Liver (tissue), 3 donors: Measurements from ENCODE around the gene TMEM17.

ENCODE experiments used
- EGR1 ChIP-seq, 2 donors: IDR thresholded peaks; 2 replicates each; pipeline ENCODE4 v1.6.1; 2016 to 2018; ENCODE audit warnings: antibody characterized with exemption in 2 of 2, low read depth in 2 of 2
- GABPA ChIP-seq, 2 donors: IDR thresholded peaks in 1 of 2; conservative IDR thresholded peaks in 1 of 2; 2 replicates each; pipeline ENCODE4 v1.6.1; 2016; ENCODE audit warnings: antibody characterized with exemption in 2 of 2, mild to moderate bottlenecking in 1 of 2, moderate library complexity in 1 of 2
- RAD21 ChIP-seq, 2 donors: IDR thresholded peaks; 2 replicates each; pipeline ENCODE4 v1.6.1; 2016; ENCODE audit warnings: antibody characterized with exemption in 2 of 2, mild to moderate bottlenecking in 2 of 2
- RXRA ChIP-seq, 2 donors: IDR thresholded peaks; 2 replicates each; pipeline ENCODE4 v1.6.1; 2017 to 2018; ENCODE audit warnings: antibody characterized with exemption in 2 of 2, mild to moderate bottlenecking in 1 of 2
- SP1 ChIP-seq: IDR thresholded peaks from 2 replicates; pipeline ENCODE4 v1.6.1; 2018; ENCODE audit warnings: antibody characterized with exemption, mild to moderate bottlenecking
- TAF1 ChIP-seq: conservative IDR thresholded peaks from 2 replicates; pipeline ENCODE4 v1.6.1; 2016; ENCODE audit warnings: antibody characterized with exemption, mild to moderate bottlenecking
- YY1 ChIP-seq: IDR thresholded peaks from 2 replicates; pipeline ENCODE4 v1.6.1; 2016; ENCODE audit warnings: antibody characterized with exemption, mild to moderate bottlenecking
- TF ChIP-seq, protein P1 (sequence below): IDR thresholded peaks from 2 replicates; pipeline ENCODE4 v1.6.1; 2016; ENCODE audit warnings: antibody characterized with exemption
- TF ChIP-seq, protein P2 (sequence below): fragments of 150-350 bp; IDR thresholded peaks from 2 replicates; pipeline ENCODE4 v1.5.1; 2017; ENCODE audit warnings: improper control_type of control experiment, low read depth, low read length; ENCODE audit not compliant: missing input control
- TF ChIP-seq, protein P3 (sequence below): IDR thresholded peaks from 2 replicates; pipeline ENCODE4 v1.6.1; 2016; ENCODE audit warnings: antibody characterized with exemption
- TF ChIP-seq, protein P4 (sequence below): IDR thresholded peaks from 2 replicates; pipeline ENCODE4 v1.6.1; 2016; ENCODE audit warnings: antibody characterized with exemption, mild to moderate bottlenecking
- TF ChIP-seq, protein P5 (sequence below): IDR thresholded peaks from 2 replicates; pipeline ENCODE4 v1.6.1; 2016; ENCODE audit warnings: antibody characterized with exemption
- donor health status: healthy.
- donor health status: healthy.

DNA sequence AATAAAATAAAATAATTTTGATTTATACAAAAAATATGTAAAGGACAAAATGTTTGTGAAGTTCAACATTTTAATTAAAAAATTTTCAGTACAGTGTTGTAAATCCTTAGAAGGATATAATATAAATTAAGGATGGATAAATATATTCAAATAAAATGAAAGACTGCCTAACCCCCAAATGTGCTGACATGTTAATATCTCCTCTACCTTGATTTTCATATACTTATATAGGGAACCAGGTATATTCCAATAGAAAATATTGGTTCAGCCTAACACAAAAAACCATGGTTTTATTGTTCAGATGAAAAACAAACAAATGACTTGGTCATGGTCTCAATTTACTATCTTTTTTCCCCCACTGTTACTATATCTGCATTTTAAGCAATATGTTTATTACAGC is 7.3 kb downstream of the TMEM17 start:
- TF ChIP-seq, protein P1, sequence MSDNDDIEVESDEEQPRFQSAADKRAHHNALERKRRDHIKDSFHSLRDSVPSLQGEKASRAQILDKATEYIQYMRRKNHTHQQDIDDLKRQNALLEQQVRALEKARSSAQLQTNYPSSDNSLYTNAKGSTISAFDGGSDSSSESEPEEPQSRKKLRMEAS, result no peak
- TF ChIP-seq, protein P2, sequence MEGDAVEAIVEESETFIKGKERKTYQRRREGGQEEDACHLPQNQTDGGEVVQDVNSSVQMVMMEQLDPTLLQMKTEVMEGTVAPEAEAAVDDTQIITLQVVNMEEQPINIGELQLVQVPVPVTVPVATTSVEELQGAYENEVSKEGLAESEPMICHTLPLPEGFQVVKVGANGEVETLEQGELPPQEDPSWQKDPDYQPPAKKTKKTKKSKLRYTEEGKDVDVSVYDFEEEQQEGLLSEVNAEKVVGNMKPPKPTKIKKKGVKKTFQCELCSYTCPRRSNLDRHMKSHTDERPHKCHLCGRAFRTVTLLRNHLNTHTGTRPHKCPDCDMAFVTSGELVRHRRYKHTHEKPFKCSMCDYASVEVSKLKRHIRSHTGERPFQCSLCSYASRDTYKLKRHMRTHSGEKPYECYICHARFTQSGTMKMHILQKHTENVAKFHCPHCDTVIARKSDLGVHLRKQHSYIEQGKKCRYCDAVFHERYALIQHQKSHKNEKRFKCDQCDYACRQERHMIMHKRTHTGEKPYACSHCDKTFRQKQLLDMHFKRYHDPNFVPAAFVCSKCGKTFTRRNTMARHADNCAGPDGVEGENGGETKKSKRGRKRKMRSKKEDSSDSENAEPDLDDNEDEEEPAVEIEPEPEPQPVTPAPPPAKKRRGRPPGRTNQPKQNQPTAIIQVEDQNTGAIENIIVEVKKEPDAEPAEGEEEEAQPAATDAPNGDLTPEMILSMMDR, result no peak
- TF ChIP-seq, protein P3, sequence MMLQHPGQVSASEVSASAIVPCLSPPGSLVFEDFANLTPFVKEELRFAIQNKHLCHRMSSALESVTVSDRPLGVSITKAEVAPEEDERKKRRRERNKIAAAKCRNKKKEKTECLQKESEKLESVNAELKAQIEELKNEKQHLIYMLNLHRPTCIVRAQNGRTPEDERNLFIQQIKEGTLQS, result no peak
- no peak for TF ChIP-seq RAD21 (IDR thresholded peaks at IDR 0.05)
- TF ChIP-seq, protein P4, sequence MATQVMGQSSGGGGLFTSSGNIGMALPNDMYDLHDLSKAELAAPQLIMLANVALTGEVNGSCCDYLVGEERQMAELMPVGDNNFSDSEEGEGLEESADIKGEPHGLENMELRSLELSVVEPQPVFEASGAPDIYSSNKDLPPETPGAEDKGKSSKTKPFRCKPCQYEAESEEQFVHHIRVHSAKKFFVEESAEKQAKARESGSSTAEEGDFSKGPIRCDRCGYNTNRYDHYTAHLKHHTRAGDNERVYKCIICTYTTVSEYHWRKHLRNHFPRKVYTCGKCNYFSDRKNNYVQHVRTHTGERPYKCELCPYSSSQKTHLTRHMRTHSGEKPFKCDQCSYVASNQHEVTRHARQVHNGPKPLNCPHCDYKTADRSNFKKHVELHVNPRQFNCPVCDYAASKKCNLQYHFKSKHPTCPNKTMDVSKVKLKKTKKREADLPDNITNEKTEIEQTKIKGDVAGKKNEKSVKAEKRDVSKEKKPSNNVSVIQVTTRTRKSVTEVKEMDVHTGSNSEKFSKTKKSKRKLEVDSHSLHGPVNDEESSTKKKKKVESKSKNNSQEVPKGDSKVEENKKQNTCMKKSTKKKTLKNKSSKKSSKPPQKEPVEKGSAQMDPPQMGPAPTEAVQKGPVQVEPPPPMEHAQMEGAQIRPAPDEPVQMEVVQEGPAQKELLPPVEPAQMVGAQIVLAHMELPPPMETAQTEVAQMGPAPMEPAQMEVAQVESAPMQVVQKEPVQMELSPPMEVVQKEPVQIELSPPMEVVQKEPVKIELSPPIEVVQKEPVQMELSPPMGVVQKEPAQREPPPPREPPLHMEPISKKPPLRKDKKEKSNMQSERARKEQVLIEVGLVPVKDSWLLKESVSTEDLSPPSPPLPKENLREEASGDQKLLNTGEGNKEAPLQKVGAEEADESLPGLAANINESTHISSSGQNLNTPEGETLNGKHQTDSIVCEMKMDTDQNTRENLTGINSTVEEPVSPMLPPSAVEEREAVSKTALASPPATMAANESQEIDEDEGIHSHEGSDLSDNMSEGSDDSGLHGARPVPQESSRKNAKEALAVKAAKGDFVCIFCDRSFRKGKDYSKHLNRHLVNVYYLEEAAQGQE, result no peak
- TF ChIP-seq TAF1, result no peak
- no peak for TF ChIP-seq SP1
- no peak for TF ChIP-seq GABPA (IDR thresholded peaks at IDR 0.05 in 1 of 2, conservative IDR thresholded peaks at IDR 0.05 in 1 of 2)
- TF ChIP-seq YY1, result no peak
- no peak for TF ChIP-seq EGR1 (IDR thresholded peaks at IDR 0.05; ENCODE audit: low read depth in 2 of 2)
- TF ChIP-seq, protein P5, sequence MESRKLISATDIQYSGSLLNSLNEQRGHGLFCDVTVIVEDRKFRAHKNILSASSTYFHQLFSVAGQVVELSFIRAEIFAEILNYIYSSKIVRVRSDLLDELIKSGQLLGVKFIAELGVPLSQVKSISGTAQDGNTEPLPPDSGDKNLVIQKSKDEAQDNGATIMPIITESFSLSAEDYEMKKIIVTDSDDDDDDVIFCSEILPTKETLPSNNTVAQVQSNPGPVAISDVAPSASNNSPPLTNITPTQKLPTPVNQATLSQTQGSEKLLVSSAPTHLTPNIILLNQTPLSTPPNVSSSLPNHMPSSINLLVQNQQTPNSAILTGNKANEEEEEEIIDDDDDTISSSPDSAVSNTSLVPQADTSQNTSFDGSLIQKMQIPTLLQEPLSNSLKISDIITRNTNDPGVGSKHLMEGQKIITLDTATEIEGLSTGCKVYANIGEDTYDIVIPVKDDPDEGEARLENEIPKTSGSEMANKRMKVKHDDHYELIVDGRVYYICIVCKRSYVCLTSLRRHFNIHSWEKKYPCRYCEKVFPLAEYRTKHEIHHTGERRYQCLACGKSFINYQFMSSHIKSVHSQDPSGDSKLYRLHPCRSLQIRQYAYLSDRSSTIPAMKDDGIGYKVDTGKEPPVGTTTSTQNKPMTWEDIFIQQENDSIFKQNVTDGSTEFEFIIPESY, result no peak
- no peak for TF ChIP-seq RXRA (IDR thresholded peaks at IDR 0.05)
